ENCODE results near the gene ANKMY1.
"Not testable (repeated sequence)": the region's sequence is repeated elsewhere in the genome, so short reads cannot be mapped to it uniquely, and the experiment has no call there.

Gene ANKMY1

GRCh38 chr2:240506406-240507059, 51.3 kb downstream of the ANKMY1 start:
- no peak for DNase-seq (ENCODE audit: low read depth in 2 of 3, low spot score in 2 of 3)

GRCh38 chr2:240505910-240506309, 51.9 kb downstream of the ANKMY1 start:
- no peak for DNase-seq (ENCODE audit: low read depth in 2 of 3, low spot score in 2 of 3)

GRCh38 chr2:240503848-240504247, 53.9 kb downstream of the ANKMY1 start:
- no peak for DNase-seq (ENCODE audit: low read depth in 2 of 3, low spot score in 2 of 3)

GRCh38 chr2:240503375-240503774, 54.4 kb downstream of the ANKMY1 start:
- DNase-seq (ENCODE audit: low read depth in 2 of 3, low spot score in 2 of 3): no peak

- no peak for DNase-seq (ENCODE audit: low read depth in 2 of 3, low spot score in 2 of 3)
Observed at GRCh38 chr2:240502430-240503121, 55.2 kb downstream of the ANKMY1 start.

- no peak for DNase-seq (ENCODE audit: low read depth in 2 of 3, low spot score in 2 of 3)
Observed at GRCh38 chr2:240502059-240502429, 55.7 kb downstream of the ANKMY1 start.

- no peak for DNase-seq (ENCODE audit: low read depth in 2 of 3, low spot score in 2 of 3)
Observed at GRCh38 chr2:240501531-240501991, 56.2 kb downstream of the ANKMY1 start.

- DNase-seq (ENCODE audit: low read depth in 2 of 3, low spot score in 2 of 3): no peak
Observed at GRCh38 chr2:240500561-240501423, 57.0 kb downstream of the ANKMY1 start.

- no peak for DNase-seq (ENCODE audit: low read depth in 2 of 3, low spot score in 2 of 3)
Observed at GRCh38 chr2:240499309-240500301, 58.2 kb downstream of the ANKMY1 start.

GRCh38 chr2:240498958-240499260, 58.9 kb downstream of the ANKMY1 start:
- no peak for DNase-seq (ENCODE audit: low read depth in 2 of 3, low spot score in 2 of 3)

- DNase-seq (ENCODE audit: low read depth in 2 of 3, low spot score in 2 of 3): no peak
Observed at GRCh38 chr2:240498171-240498957, 59.4 kb downstream of the ANKMY1 start.

- not testable (repeated sequence) for DNase-seq (ENCODE audit: low read depth in 2 of 3, low spot score in 2 of 3)
Observed at GRCh38 chr2:240497082-240497481, 60.7 kb downstream of the ANKMY1 start.

- DNase-seq (ENCODE audit: low read depth in 2 of 3, low spot score in 2 of 3): not testable (repeated sequence)
Observed at GRCh38 chr2:240494942-240495341, 62.8 kb downstream of the ANKMY1 start.

- no peak for DNase-seq (ENCODE audit: low read depth in 2 of 3, low spot score in 2 of 3)
Observed at GRCh38 chr2:240494194-240494793, 63.5 kb downstream of the ANKMY1 start.

GRCh38 chr2:240491483-240491882, 66.3 kb downstream of the ANKMY1 start:
- no peak for DNase-seq (ENCODE audit: low read depth in 2 of 3, low spot score in 2 of 3)

- DNase-seq (ENCODE audit: low read depth in 2 of 3, low spot score in 2 of 3): no peak
Observed at GRCh38 chr2:240482141-240482540, 75.6 kb downstream of the ANKMY1 start.

GRCh38 chr2:240481720-240482119, 76.1 kb downstream of the ANKMY1 start:
- no peak for DNase-seq (ENCODE audit: low read depth in 2 of 3, low spot score in 2 of 3)

GRCh38 chr2:240480834-240481623, 76.8 kb downstream of the ANKMY1 start:
- DNase-seq (ENCODE audit: low read depth in 2 of 3, low spot score in 2 of 3): no peak

GRCh38 chr2:240479111-240479501, 78.7 kb downstream of the ANKMY1 start:
- no peak for DNase-seq (ENCODE audit: low read depth in 2 of 3, low spot score in 2 of 3)

All from activated CD8-positive, alpha-beta memory T cell treated with anti-CD3 and anti-CD28 coated beads for 48 hours (primary cell).